ENCODE results near the gene PATE4.

PATE4 gene

DNA sequence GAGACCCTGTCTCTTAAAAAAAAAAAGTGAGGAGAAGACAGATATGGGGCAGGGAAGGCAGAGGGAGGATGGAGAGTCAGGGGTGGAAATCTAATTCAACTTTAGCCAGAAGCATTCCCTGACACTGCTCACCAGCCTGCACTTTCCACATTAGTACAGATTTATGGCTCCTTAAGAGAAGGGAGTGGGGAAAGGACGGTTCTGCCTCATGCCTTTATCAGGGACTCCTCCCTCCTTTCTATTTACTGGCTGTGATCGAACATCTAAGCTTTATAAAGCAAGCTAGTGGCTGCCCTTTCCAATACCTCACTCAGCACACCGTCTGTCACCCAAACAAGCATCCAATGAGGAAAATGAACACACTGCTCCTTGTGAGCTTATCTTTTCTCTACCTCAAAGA, at the start of gene PATE4:
Gene PATE4, plus strand, starts transcription at position 301 of the 400 bp plus-strand sequence. Its CDS starts 44 bp downstream, at position 345.
- DNase-seq (ENCODE audit: low read depth), result no peak
- TF ChIP-seq, protein P1, sequence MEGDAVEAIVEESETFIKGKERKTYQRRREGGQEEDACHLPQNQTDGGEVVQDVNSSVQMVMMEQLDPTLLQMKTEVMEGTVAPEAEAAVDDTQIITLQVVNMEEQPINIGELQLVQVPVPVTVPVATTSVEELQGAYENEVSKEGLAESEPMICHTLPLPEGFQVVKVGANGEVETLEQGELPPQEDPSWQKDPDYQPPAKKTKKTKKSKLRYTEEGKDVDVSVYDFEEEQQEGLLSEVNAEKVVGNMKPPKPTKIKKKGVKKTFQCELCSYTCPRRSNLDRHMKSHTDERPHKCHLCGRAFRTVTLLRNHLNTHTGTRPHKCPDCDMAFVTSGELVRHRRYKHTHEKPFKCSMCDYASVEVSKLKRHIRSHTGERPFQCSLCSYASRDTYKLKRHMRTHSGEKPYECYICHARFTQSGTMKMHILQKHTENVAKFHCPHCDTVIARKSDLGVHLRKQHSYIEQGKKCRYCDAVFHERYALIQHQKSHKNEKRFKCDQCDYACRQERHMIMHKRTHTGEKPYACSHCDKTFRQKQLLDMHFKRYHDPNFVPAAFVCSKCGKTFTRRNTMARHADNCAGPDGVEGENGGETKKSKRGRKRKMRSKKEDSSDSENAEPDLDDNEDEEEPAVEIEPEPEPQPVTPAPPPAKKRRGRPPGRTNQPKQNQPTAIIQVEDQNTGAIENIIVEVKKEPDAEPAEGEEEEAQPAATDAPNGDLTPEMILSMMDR (conservative IDR thresholded peaks at IDR 0.05; ENCODE audit: control insufficient read depth, insufficient read depth, low read depth, low read length), result no peak
- no peak within 1 kb of the TSS for H3K4me3 ChIP-seq (ENCODE audit: control insufficient read depth, low read depth, low read length)

DNA sequence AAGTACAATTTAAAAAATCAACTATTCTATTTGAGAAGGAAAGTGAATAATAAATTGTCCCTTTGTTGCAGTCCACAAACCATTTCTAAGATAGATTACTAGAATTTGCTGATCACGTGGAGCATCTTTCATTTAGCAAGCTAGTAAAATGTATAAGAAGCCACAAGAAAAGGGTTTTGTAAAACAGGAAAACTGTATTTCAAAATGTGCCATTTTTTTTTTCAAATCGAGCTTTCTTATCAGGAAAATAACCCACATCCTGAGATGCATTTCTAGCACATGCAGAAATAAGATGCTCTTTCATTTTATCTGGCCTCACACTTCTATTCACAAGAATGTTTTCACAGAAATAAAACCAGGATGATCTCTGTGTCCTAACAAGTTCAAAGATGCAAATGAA, 48.4 kb upstream of the PATE4 start:
- TF ChIP-seq, protein P1 (conservative IDR thresholded peaks at IDR 0.05; ENCODE audit: control insufficient read depth, insufficient read depth, low read depth, low read length), result no peak
- H3K4me3 ChIP-seq (ENCODE audit: control insufficient read depth, low read depth, low read length), result no peak overlapping the region
- DNase-seq (ENCODE audit: low read depth), result no peak

- no peak within 1 kb of the TSS for H3K4me3 ChIP-seq (ENCODE audit: control insufficient read depth, low read depth, low read length)
- no peak for DNase-seq (ENCODE audit: low read depth)
- TF ChIP-seq, protein P1 (conservative IDR thresholded peaks at IDR 0.05; ENCODE audit: control insufficient read depth, insufficient read depth, low read depth, low read length), result no peak
Measured at GRCh38 chr11:125787827-125788226, 45.3 kb upstream of the PATE4 start, which contains the start of gene PATE3. TSS of gene PATE3 (plus strand) at chr11:125788127. CDS start at chr11:125788152, 25 bp downstream.

GRCh38 chr11:125790825-125791224, 42.3 kb upstream of the PATE4 start:
- no peak for DNase-seq (ENCODE audit: low read depth)
- H3K4me3 ChIP-seq (ENCODE audit: control insufficient read depth, low read depth, low read length), result no peak overlapping the region
- TF ChIP-seq, protein P1 (conservative IDR thresholded peaks at IDR 0.05; ENCODE audit: control insufficient read depth, insufficient read depth, low read depth, low read length), result no peak

DNA sequence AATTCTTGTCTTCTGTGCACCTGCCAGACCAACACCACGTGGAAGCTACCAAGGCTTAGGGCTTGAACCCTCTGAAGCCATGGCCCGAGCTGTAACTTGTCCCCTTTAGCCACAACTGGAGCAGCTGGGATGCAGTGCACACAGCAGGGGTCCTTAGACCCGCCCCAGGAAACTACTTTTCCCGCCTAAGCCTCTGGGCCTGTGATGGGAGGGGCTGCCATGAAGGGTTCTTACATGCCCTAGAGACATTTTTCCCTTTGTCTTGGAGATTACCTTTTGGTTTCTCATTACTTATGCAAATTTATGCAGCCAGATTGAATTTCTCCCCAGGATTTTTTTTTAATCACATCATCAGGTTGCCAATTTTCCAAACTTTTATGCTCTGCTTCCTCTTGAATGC, 35.5 kb upstream of the PATE4 start:
- H3K4me3 ChIP-seq (ENCODE audit: control insufficient read depth, low read depth, low read length), result no peak overlapping the region
- no peak for DNase-seq (ENCODE audit: low read depth)
- TF ChIP-seq, protein P1 (conservative IDR thresholded peaks at IDR 0.05; ENCODE audit: control insufficient read depth, insufficient read depth, low read depth, low read length), result no peak

- H3K4me3 ChIP-seq (ENCODE audit: control insufficient read depth, low read depth, low read length), result no peak overlapping the region
- TF ChIP-seq, protein P1 (conservative IDR thresholded peaks at IDR 0.05; ENCODE audit: control insufficient read depth, insufficient read depth, low read depth, low read length), result no peak
- no peak for DNase-seq (ENCODE audit: low read depth)
Measured at GRCh38 chr11:125799808-125800207, 33.3 kb upstream of the PATE4 start.

GRCh38 chr11:125802387-125802786, 30.7 kb upstream of the PATE4 start:
- no peak for DNase-seq (ENCODE audit: low read depth)
- TF ChIP-seq, protein P1 (conservative IDR thresholded peaks at IDR 0.05; ENCODE audit: control insufficient read depth, insufficient read depth, low read depth, low read length), result no peak
- H3K4me3 ChIP-seq (ENCODE audit: control insufficient read depth, low read depth, low read length), result no peak overlapping the region
